Measurements from ENCODE around the gene TRIM44. TPM values are rescaled to one million over a fixed set of nuclear protein-coding genes. Genes with fewer than 3 reads are reported as not detected.
"Not testable (repeated sequence)": the region's sequence is repeated elsewhere in the genome, so short reads cannot be mapped to it uniquely, and the experiment has no call there.

Gene TRIM44
- total RNA-seq, 6 experiments from 2014 or later, result 56.7 to 65.0 (median 60.1) TPM

- peaks cover 43% of the 10 kb centered on the region for H3K9me3 Mint-ChIP-seq
- DNase-seq, result no peak
- peaks cover 57% of the 10 kb centered on the region for H3K4me1 Mint-ChIP-seq (ENCODE audit: low read depth)
- peaks cover 42% of the 10 kb centered on the region for H3K36me3 Mint-ChIP-seq (ENCODE audit: low read depth)
- H3K27me3 Mint-ChIP-seq (ENCODE audit: insufficient read depth), result no peaks in the 10 kb centered on the region
- peak overlapping the region; percentile 93 for H3K27ac Mint-ChIP-seq
- H3K4me3 Mint-ChIP-seq, result peak overlapping the region; percentile 94
- TF ChIP-seq CTCF (IDR thresholded peaks at IDR 0.05), result no peak
Measured at GRCh38 chr11:35662061-35662648, 420 bp upstream of the TRIM44 start.

GRCh38 chr11:35663408-35663702 lies 780 bp downstream of the TRIM44 start:
- Mint-ChIP-seq H3K4me3 (peak overlapping the region; percentile 94), H3K27ac (peak overlapping the region; percentile 93), H3K9me3 (peaks cover 43% of the 10 kb centered on the region), H3K27me3 (ENCODE audit: insufficient read depth) (no peaks in the 10 kb centered on the region), H3K36me3 (ENCODE audit: low read depth) (peaks cover 52% of the 10 kb centered on the region), H3K4me1 (ENCODE audit: low read depth) (peaks cover 51% of the 10 kb centered on the region)
- no peak for TF ChIP-seq CTCF (IDR thresholded peaks at IDR 0.05)
- DNase-seq, result no peak

DNA sequence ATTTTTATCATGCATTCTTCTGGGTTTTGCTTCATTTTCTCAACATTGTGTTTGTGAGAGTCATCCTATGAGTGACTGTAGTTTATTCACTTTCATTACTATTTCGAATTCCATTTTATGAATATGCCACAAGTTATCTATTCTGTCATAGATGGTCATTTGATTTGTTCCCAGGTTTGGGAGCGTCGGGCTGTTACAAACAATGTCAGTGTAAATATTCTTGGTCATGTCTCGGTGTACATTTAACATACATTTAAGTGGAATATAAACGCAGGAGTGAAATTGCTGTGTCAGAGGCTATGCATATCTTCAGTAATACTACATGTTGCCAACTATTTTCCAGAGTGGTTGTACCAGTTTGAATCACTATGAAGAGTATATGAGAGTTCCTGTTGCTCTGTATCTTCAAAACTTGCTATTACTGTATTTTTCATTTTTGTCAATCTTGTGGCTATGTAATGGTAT lies 2.4 kb downstream of the TRIM44 start:
- Mint-ChIP-seq H3K27me3 (ENCODE audit: insufficient read depth) (no peaks in the 10 kb centered on the region), H3K36me3 (ENCODE audit: low read depth) (peaks cover 61% of the 10 kb centered on the region), H3K27ac (peak overlapping the region; percentile 17; the same call in 1 of the 2 replicates), H3K4me3 (peak overlapping the region; percentile 28), H3K4me1 (ENCODE audit: low read depth) (peaks cover 49% of the 10 kb centered on the region), H3K9me3 (peaks cover 43% of the 10 kb centered on the region)
- no peak for DNase-seq
- TF ChIP-seq CTCF (IDR thresholded peaks at IDR 0.05), result no peak

DNA sequence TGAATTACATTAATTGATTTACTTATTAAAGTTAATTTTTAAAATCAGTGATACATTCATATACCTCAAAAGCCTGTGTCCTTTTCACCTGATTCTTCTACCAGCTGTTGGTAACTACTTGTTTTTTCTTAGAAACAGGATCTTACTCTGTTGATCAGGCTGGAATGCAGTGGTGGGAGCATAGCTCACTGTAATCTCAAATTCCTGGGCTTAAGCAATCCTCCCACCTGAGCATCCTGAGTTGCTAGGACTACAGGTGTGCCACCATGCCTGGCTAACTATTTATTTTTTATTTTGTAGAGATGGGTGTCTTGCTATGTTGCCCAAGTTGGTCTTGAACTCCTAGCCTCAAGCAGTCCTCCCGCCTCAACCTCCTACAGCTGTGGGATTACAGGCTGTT lies 4.7 kb downstream of the TRIM44 start:
- no peak overlapping the region for H3K27ac Mint-ChIP-seq
- H3K4me1 Mint-ChIP-seq (ENCODE audit: low read depth), result peaks cover 60% of the 10 kb centered on the region
- H3K27me3 Mint-ChIP-seq (ENCODE audit: insufficient read depth), result no peaks in the 10 kb centered on the region
- no peak for TF ChIP-seq CTCF (IDR thresholded peaks at IDR 0.05)
- DNase-seq, result no peak
- peaks cover 43% of the 10 kb centered on the region for H3K9me3 Mint-ChIP-seq
- no peak overlapping the region for H3K4me3 Mint-ChIP-seq
- H3K36me3 Mint-ChIP-seq (ENCODE audit: low read depth), result peaks cover 64% of the 10 kb centered on the region

GRCh38 chr11:35668350-35668749 lies 5.8 kb downstream of the TRIM44 start:
- Mint-ChIP-seq H3K36me3 (ENCODE audit: low read depth) (peaks cover 59% of the 10 kb centered on the region), H3K9me3 (peaks cover 34% of the 10 kb centered on the region), H3K4me1 (ENCODE audit: low read depth) (peaks cover 59% of the 10 kb centered on the region)
- not testable (repeated sequence) for H3K27ac Mint-ChIP-seq; H3K4me3 Mint-ChIP-seq; H3K27me3 Mint-ChIP-seq (ENCODE audit: insufficient read depth); DNase-seq

GRCh38 chr11:35671396-35672127 lies 9.0 kb downstream of the TRIM44 start:
- Mint-ChIP-seq H3K9me3 (peaks cover 5% of the 10 kb centered on the region; the same call in 1 of the 2 replicates), H3K27me3 (ENCODE audit: insufficient read depth) (no peaks in the 10 kb centered on the region), H3K36me3 (ENCODE audit: low read depth) (peaks cover 27% of the 10 kb centered on the region), H3K27ac (no peak overlapping the region), H3K4me3 (no peak overlapping the region), H3K4me1 (ENCODE audit: low read depth) (peaks cover 40% of the 10 kb centered on the region)
- no peak for TF ChIP-seq CTCF (IDR thresholded peaks at IDR 0.05)
- no peak for DNase-seq

Data from HFFc6 (cell line).